ENCODE data around the gene HS3ST5.

DNA sequence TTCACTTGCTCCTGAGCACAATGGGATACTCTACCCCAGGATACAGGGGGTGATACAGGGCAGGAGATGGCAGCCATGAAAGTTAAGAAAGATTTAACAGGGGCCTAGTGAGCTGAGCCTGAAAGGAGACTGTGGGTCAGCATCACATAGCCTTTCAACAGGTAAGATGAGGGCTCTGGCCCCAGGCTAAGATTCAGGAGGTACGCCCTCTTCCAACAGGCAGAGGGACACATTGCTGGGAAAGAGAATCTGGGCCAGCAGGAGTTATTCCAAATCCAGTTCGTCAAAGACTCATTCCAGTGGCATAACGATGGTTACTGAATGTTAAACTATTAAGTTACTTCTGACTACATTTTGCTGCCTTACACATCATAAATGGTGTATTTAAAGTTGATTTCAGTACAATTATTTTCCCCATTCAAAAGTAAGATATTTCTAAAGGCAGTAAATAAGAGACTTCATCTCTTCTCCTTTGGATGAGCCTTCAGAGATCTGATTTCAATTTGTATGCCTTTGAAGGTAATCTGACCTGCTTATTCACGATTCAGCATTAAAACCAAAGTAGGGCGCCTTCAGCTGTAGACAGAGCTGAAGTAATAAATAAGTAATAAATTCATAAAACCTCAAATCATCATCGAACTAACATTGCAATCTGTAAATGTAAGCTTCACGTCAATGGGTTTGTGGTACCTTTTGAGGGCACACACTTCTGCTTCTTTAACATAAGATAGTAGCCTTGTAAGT lies 62.4 kb downstream of the HS3ST5 start:
- TF ChIP-seq CTCF (conservative IDR thresholded peaks at IDR 0.05 in 1 of 2, IDR thresholded peaks at IDR 0.05 in 1 of 2; ENCODE audit: low read depth in 1 of 2, low read length in 2 of 2) (no peak), EZH2 (IDR thresholded peaks at IDR 0.05; ENCODE audit: low read length, missing control alignments) (no peak)

Data from fibroblast of lung (primary cell).